HCT116 (cell line): ENCODE measurements around the gene METTL3. TPM values are rescaled to one million over a fixed set of nuclear protein-coding genes. Genes with fewer than 3 reads are reported as not detected.

Experiments
- ATAC-seq: fragments of 200-7000 bp; cut with Tn5 transposase; 2 replicates; pipeline ENCODE4 v1.9.1; 2020; ENCODE audit warnings: mild to moderate bottlenecking, moderate library complexity
- BruUV-seq: library from RNA; stranded (reverse); fragments of 400-500 nt; replicated peaks from 2 replicates; lab custom pipeline; 2021; lab: Mats Ljungman, UMichigan
- CTCF ChIA-PET: fragments of 300-600 bp; sonication (Branson Sonifier 250); formaldehyde crosslinking; loops from one replicate; lab custom pipeline; 2021; ENCODE audit warnings: antibody characterized with exemption; lab: Charles Lee
- POLR2A ChIA-PET: fragments of 300-600, 350-600 bp; sonication (Branson Sonifier 250); formaldehyde crosslinking; loops from one replicate; lab custom pipeline; 2021; ENCODE audit warnings: antibody characterized with exemption; lab: Charles Lee
- RAD21 ChIA-PET, 2 experiments: fragments of 300-600 bp; sonication (Branson Sonifier 250); formaldehyde crosslinking; loops; one replicate each; lab custom pipeline; 2023; ENCODE audit warnings: low total read pairs in 2 of 2; ENCODE audit not compliant: uncharacterized antibody in 2 of 2, unreplicated experiment in 2 of 2, low non-redundant PET in 1 of 2; lab: Charles Lee
- DNase-seq: peaks from one replicate; pipeline ENCODE4 v3.0.0-alpha.2; 2010; ENCODE audit warnings: low read depth, low spot score
- H2AFZ ChIP-seq: fragments of 200-600 bp; shearing (Covaris generic), sonication (generic); 2 replicates; pipeline ENCODE4 v1.6.1; 2017; ENCODE audit warnings: low read depth, mixed run types, mixed read lengths, antibody characterized with exemption, low read length; ENCODE audit not compliant: poor library complexity, severe bottlenecking
- H3K27ac ChIP-seq: 2 replicates; pipeline ENCODE4 v1.5.1; 2012; ENCODE audit warnings: low read depth, low read length
- H3K27me3 ChIP-seq: fragments of 200-600 bp; sonication (generic); 2 replicates; pipeline ENCODE4 v1.6.1; 2016; ENCODE audit warnings: mixed run types, low read length, mixed read lengths; ENCODE audit not compliant: insufficient read depth
- H3K36me3 ChIP-seq, 2 experiments: fragments of 200-500 bp in 1 of 2; fragments of 200-600 bp in 1 of 2; sonication (Bioruptor generic) in 1 of 2; sonication (generic) in 1 of 2; 2 replicates each; pipeline versions ENCODE4 v1.5.1 to v1.6.1; 2014 to 2016; ENCODE audit warnings: low read length in 2 of 2, inconsistent platforms in 1 of 2, mixed read lengths in 1 of 2, mixed run types in 1 of 2; ENCODE audit not compliant: insufficient read depth in 2 of 2, control insufficient read depth in 1 of 2
- H3K4me1 ChIP-seq, 2 experiments: fragments of 200-600 bp in 1 of 2; sonication (generic) in 1 of 2; 2 replicates each; pipeline versions ENCODE4 v1.5.1 to v1.6.1; 2012 to 2017; ENCODE audit warnings: low read length in 2 of 2, inconsistent platforms in 1 of 2, mild to moderate bottlenecking in 1 of 2, mixed read lengths in 1 of 2, mixed run types in 1 of 2, moderate library complexity in 1 of 2; ENCODE audit not compliant: insufficient read depth in 2 of 2, control insufficient read depth in 1 of 2
- H3K4me2 ChIP-seq: fragments of 200-600 bp; sonication (generic); 2 replicates; pipeline ENCODE4 v1.6.1; 2017; ENCODE audit warnings: mixed run types, low read length, mixed read lengths
- H3K4me3 ChIP-seq, 2 experiments: fragments of 200-600 bp in 1 of 2; sonication (generic) in 1 of 2; replicated peaks in 1 of 2; 2 replicates each; pipeline ENCODE4 v1.5.1; 2011 to 2016; ENCODE audit warnings: low read length in 2 of 2, control low read depth in 1 of 2, low read depth in 1 of 2, mild to moderate bottlenecking in 1 of 2, mixed read lengths in 1 of 2, mixed run types in 1 of 2
- H3K79me2 ChIP-seq: fragments of 200-600 bp; sonication (generic); 2 replicates; pipeline ENCODE4 v1.6.1; 2017; ENCODE audit warnings: mild to moderate bottlenecking, mixed run types, low read length, moderate library complexity, mixed read lengths; ENCODE audit not compliant: insufficient read depth
- H3K9ac ChIP-seq: fragments of 200-600 bp; sonication (generic); 2 replicates; pipeline ENCODE4 v1.6.1; 2016; ENCODE audit warnings: low read length, mixed read lengths
- H3K9me2 ChIP-seq: fragments of 200-600 bp; sonication (generic), shearing (Covaris generic); 2 replicates; pipeline ENCODE4 v1.6.1; 2017; ENCODE audit warnings: mixed run types, mild to moderate bottlenecking, moderate library complexity; ENCODE audit not compliant: insufficient read depth
- H3K9me3 ChIP-seq, 2 experiments: fragments of 200-500 bp in 1 of 2; fragments of 200-600 bp in 1 of 2; sonication (Bioruptor generic) in 1 of 2; sonication (generic) in 1 of 2; 2 replicates each; pipeline ENCODE4 v1.6.1; 2014 to 2017; ENCODE audit warnings: low read length in 2 of 2, mixed read lengths in 2 of 2, inconsistent platforms in 1 of 2, low read depth in 1 of 2, mild to moderate bottlenecking in 1 of 2, mixed run types in 1 of 2, moderate library complexity in 1 of 2; ENCODE audit not compliant: control insufficient read depth in 1 of 2, insufficient read depth in 1 of 2
- H4K20me1 ChIP-seq: fragments of 200-600 bp; sonication (generic), shearing (Covaris generic); 2 replicates; pipeline ENCODE4 v1.6.1; 2017; ENCODE audit warnings: mixed run types, mild to moderate bottlenecking, moderate library complexity; ENCODE audit not compliant: insufficient read depth
- CEBPB ChIP-seq: IDR thresholded peaks from 2 replicates; pipeline ENCODE4 v1.6.1; 2012; ENCODE audit warnings: low read depth
- CTCF ChIP-seq, 3 experiments: fragments of 200-600 bp in 1 of 3; sonication (generic) in 1 of 3; IDR thresholded peaks in 2 of 3; conservative IDR thresholded peaks in 1 of 3; 2 replicates each; pipeline ENCODE4 v1.5.1; 2012 to 2017; ENCODE audit warnings: low read depth in 2 of 3, low read length in 2 of 3, antibody characterized with exemption in 1 of 3, borderline replicate concordance in 1 of 3, control low read depth in 1 of 3, mild to moderate bottlenecking in 1 of 3, mixed read lengths in 1 of 3, mixed run types in 1 of 3, moderate library complexity in 1 of 3; ENCODE audit not compliant: insufficient read depth in 1 of 3
- EGR1 ChIP-seq: IDR thresholded peaks from 2 replicates; pipeline ENCODE4 v1.6.1; 2012; ENCODE audit warnings: low read depth
- EZH2 ChIP-seq: fragments of 200-600 bp; sonication (generic); IDR thresholded peaks from 2 replicates; pipeline ENCODE4 v1.6.1; 2017; ENCODE audit warnings: antibody characterized with exemption, mixed run types
- FOSL1 ChIP-seq: IDR thresholded peaks from 2 replicates; pipeline ENCODE4 v1.6.1; 2012; ENCODE audit warnings: low read depth
- JUND ChIP-seq: IDR thresholded peaks from 2 replicates; pipeline ENCODE4 v1.6.1; 2012
- POLR2A ChIP-seq: IDR thresholded peaks from 2 replicates; pipeline ENCODE4 v1.7.0; 2011; ENCODE audit warnings: borderline replicate concordance; ENCODE audit not compliant: insufficient read depth, insufficient read length; ENCODE audit errors: extremely low read depth
- POLR2AphosphoS5 ChIP-seq: IDR thresholded peaks from 2 replicates; pipeline ENCODE4 v1.6.1; 2011; ENCODE audit warnings: mild to moderate bottlenecking, low read depth, low read length, moderate library complexity
- SIN3A ChIP-seq: IDR thresholded peaks from 2 replicates; pipeline ENCODE4 v1.6.1; 2012; ENCODE audit warnings: low read depth
- SP1 ChIP-seq: IDR thresholded peaks from 2 replicates; pipeline ENCODE4 v1.6.1; 2012; ENCODE audit warnings: low read depth
- TCF7L2 ChIP-seq: IDR thresholded peaks from 2 replicates; pipeline ENCODE4 v1.7.0; 2011; ENCODE audit warnings: borderline replicate concordance, inconsistent platforms; ENCODE audit not compliant: insufficient read depth, insufficient read length; ENCODE audit errors: extremely low read depth
- YY1 ChIP-seq: IDR thresholded peaks from 2 replicates; pipeline ENCODE4 v1.6.1; 2011; ENCODE audit warnings: low read length, low read depth, moderate library complexity, mild to moderate bottlenecking; ENCODE audit not compliant: insufficient replicate concordance; ENCODE audit errors: extremely low read depth
- ZBTB33 ChIP-seq: IDR thresholded peaks from 2 replicates; pipeline ENCODE4 v1.6.1; 2011; ENCODE audit warnings: mild to moderate bottlenecking, low read length, moderate library complexity; ENCODE audit not compliant: insufficient replicate concordance; ENCODE audit errors: extremely low read depth
- ZFX ChIP-seq: fragments of 450-650 bp; IDR thresholded peaks from 2 replicates; pipeline ENCODE4 v1.6.1; 2017
- ZNF274 ChIP-seq: fragments of 200-500 bp; sonication (Bioruptor generic); IDR thresholded peaks from 2 replicates; pipeline ENCODE4 v1.6.1; 2014; ENCODE audit warnings: mild to moderate bottlenecking, low read depth, low read length, inconsistent platforms
- intact Hi-C: fragments of 100-400 bp; cut with micrococcal nuclease; formaldehyde crosslinking; loops from 2 replicates; pipeline ENCODE4 v1.10.0; 2022
- total RNA-seq: library from RNA; stranded (reverse); gene quantifications from one replicate; pipeline ENCODE4 v1.2.1, GENCODE V29; 2021; ENCODE audit not compliant: unreplicated experiment
- TF ChIP-seq, protein P1 (sequence below): IDR thresholded peaks from 2 replicates; pipeline ENCODE4 v1.6.1; 2012; ENCODE audit warnings: low read depth

Gene METTL3
- total RNA-seq, 1 experiment from 2014 or later: 62.3 TPM

DNA sequence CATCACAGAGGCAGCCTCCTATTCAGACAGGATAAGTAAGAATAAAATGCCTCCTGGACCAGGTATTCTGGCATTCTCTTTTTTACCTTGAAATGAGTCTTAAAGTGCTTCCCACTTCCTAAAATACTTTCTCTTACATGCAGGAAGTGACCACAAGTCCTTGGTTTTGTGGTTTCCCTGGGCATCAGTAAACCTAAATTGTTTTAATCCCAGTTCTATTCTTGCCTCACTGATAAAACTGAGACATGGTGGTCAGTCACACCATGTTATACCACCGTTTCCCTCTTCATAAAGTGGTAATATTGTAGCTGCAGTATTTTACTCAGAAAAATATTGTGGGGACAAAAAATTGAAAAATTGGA, 16.2 kb upstream of the METTL3 start (continued):
- no peak for TF ChIP-seq CTCF (IDR thresholded peaks at IDR 0.05 in 2 of 3, conservative IDR thresholded peaks at IDR 0.05 in 1 of 3; ENCODE audit: borderline replicate concordance in 1 of 3, insufficient read depth in 1 of 3, low read depth in 2 of 3, low read length in 2 of 3)
- no peak for TF ChIP-seq TCF7L2
- TF ChIP-seq EGR1: no peak
- no peak for TF ChIP-seq ZNF274
- no peak for TF ChIP-seq SIN3A
- TF ChIP-seq POLR2A: no peak
- TF ChIP-seq ZBTB33: no peak
- no peak for TF ChIP-seq JUND
- TF ChIP-seq YY1: no peak

DNA sequence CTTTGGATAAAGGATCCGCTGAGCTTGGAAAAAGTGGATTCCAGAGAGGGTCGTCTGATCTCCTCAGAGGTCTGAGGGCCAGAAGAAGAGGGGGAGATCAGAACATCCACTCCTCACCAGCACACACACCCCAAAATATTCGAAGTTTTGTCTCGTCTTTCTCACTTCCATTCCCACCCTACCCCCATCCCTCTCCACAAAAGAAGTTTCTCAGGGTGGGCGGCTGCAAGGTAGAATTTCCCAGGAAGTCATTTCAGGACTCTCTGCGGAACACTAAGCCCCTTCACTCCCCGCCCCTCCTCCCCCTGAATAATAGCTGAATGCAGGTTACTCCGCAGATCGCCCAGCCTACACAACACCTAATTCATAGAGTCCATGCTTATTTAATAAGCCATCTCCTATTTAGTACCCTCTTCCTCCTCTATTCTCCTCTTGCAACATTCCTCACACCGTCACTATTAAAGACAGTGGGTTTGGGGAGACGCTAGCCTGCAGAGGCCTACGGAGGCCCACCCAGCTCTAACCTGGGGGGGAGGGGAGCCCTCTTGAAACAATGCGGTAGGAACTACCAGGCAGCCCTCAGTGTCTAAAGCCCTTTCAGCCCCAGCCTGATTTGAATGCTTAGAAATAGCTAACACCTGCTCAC, 15.7 kb upstream of the METTL3 start:
- no peaks in the 10 kb centered on the region for H3K79me2 ChIP-seq
- ChIA-PET RAD21 (no interaction called here), POLR2A (no interaction called here), CTCF (no interaction called here)
- H3K4me2 ChIP-seq: no peak overlapping the region
- ATAC-seq (no peak), DNase-seq (no peak)
- no peak overlapping the region for H3K9ac ChIP-seq
- intact Hi-C loops: no loop called here
- no peaks in the 10 kb centered on the region for H4K20me1 ChIP-seq
- no peaks in the 10 kb centered on the region for H3K9me2 ChIP-seq
- H3K27me3 ChIP-seq: no peaks in the 10 kb centered on the region; the same call in 1 of the 2 replicates
- H3K27ac ChIP-seq: no peak overlapping the region
- peaks cover 0 to 5% of the 10 kb centered on the region in 2 experiments; a peak in 1 of 4 replicates for H3K4me1 ChIP-seq
- H3K4me3 ChIP-seq: no peak overlapping the region
- no peaks in the 10 kb centered on the region for H3K9me3 ChIP-seq
- no TSS peak for BruUV-seq
- no peaks in the 10 kb centered on the region for H3K36me3 ChIP-seq
- no peak overlapping the region for H2AFZ ChIP-seq
- TF ChIP-seq TCF7L2 (no peak), SIN3A (no peak), CEBPB (no peak), POLR2AphosphoS5 (no peak), EZH2 (no peak), ZFX (no peak), SP1 (no peak), FOSL1 (no peak), EGR1 (no peak), JUND (no peak)
- TF ChIP-seq, protein P1, sequence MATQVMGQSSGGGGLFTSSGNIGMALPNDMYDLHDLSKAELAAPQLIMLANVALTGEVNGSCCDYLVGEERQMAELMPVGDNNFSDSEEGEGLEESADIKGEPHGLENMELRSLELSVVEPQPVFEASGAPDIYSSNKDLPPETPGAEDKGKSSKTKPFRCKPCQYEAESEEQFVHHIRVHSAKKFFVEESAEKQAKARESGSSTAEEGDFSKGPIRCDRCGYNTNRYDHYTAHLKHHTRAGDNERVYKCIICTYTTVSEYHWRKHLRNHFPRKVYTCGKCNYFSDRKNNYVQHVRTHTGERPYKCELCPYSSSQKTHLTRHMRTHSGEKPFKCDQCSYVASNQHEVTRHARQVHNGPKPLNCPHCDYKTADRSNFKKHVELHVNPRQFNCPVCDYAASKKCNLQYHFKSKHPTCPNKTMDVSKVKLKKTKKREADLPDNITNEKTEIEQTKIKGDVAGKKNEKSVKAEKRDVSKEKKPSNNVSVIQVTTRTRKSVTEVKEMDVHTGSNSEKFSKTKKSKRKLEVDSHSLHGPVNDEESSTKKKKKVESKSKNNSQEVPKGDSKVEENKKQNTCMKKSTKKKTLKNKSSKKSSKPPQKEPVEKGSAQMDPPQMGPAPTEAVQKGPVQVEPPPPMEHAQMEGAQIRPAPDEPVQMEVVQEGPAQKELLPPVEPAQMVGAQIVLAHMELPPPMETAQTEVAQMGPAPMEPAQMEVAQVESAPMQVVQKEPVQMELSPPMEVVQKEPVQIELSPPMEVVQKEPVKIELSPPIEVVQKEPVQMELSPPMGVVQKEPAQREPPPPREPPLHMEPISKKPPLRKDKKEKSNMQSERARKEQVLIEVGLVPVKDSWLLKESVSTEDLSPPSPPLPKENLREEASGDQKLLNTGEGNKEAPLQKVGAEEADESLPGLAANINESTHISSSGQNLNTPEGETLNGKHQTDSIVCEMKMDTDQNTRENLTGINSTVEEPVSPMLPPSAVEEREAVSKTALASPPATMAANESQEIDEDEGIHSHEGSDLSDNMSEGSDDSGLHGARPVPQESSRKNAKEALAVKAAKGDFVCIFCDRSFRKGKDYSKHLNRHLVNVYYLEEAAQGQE: no peak
